K562 (cell line): ENCODE measurements around the gene DOK7. TPM values are rescaled to one million over a fixed set of nuclear protein-coding genes. Genes with fewer than 3 reads are reported as not detected.

Source experiments
- ATAC-seq: fragments of 200-7000 bp; cut with Tn5 transposase; 3 replicates; pipeline ENCODE4 v1.9.1; 2020; ENCODE audit warnings: moderate library complexity
- BruUV-seq: library from RNA; stranded (reverse); fragments of 400-500 nt; replicated peaks from 2 replicates; lab custom pipeline; 2021; lab: Mats Ljungman, UMichigan
- CTCF ChIA-PET: fragments of 300-600 bp; formaldehyde crosslinking; extraction: SDS; loops from one replicate; lab custom pipeline; 2021; ENCODE audit warnings: low intra/inter-chr PET ratio; lab: Yijun Ruan, JAX
- POLR2A ChIA-PET: fragments of 300-600, 350-650 bp; sonication (Branson Sonifier 250); formaldehyde crosslinking; extraction: SDS; loops from one replicate; lab custom pipeline; 2021; ENCODE audit warnings: antibody characterized with exemption, inconsistent platforms; lab: Yijun Ruan, JAX
- DNase-seq, 4 experiments: peaks; one replicate each; pipeline versions ENCODE4 v3.0.0 to v3.0.0-alpha.2; 2011 to 2018; ENCODE audit warnings: low spot score in 3 of 4, mixed read lengths in 3 of 4; ENCODE audit errors: extremely low read depth in 1 of 4
- FAIRE-seq: peaks from 2 replicates; lab custom pipeline; 2011; peaks lifted over from hg19 to GRCh38; lab: Jason Lieb, UNC
- H2AFZ ChIP-seq: 2 replicates; pipeline ENCODE4 v1.6.0; 2011; ENCODE audit warnings: low read depth, low read length, control low read depth, inconsistent platforms
- H3K27ac ChIP-seq: fragments of 200-600 bp; 3 replicates; pipeline ENCODE4 v1.8.0; 2011; ENCODE audit warnings: low read depth, mild to moderate bottlenecking, control low read depth, inconsistent platforms, low read length, moderate library complexity, mixed read lengths; ENCODE audit errors: extremely low read depth
- H3K27me3 ChIP-seq, 2 experiments: fragments of 300-600 bp in 1 of 2; 2 replicates in 1 of 2; 3 replicates in 1 of 2; pipeline versions ENCODE4 v1.6.0 to v1.8.0; 2011; ENCODE audit warnings: inconsistent platforms in 2 of 2, low read length in 2 of 2, mild to moderate bottlenecking in 1 of 2, mixed read lengths in 1 of 2, moderate library complexity in 1 of 2; ENCODE audit not compliant: control insufficient read depth in 2 of 2, insufficient read depth in 2 of 2
- H3K36me3 ChIP-seq: fragments of 300-600 bp; 3 replicates; pipeline ENCODE4 v1.8.0; 2011; ENCODE audit warnings: mild to moderate bottlenecking, low read length, inconsistent platforms; ENCODE audit not compliant: control insufficient read depth, insufficient read depth
- H3K4me1 ChIP-seq, 2 experiments: fragments of 200-600 bp in 1 of 2; replicated peaks in 1 of 2; 2 replicates in 1 of 2; 3 replicates in 1 of 2; pipeline versions ENCODE4 v1.5.1 to v1.8.0; 2011; ENCODE audit warnings: inconsistent platforms in 2 of 2, low read length in 2 of 2, mild to moderate bottlenecking in 1 of 2, mixed read lengths in 1 of 2, moderate library complexity in 1 of 2; ENCODE audit not compliant: control insufficient read depth in 2 of 2, insufficient read depth in 2 of 2
- H3K4me2 ChIP-seq: 2 replicates; pipeline ENCODE4 v1.6.1; 2011; ENCODE audit warnings: low read length, control low read depth, inconsistent platforms, mixed read lengths; ENCODE audit not compliant: insufficient read depth
- H3K4me3 ChIP-seq: fragments of 200-600 bp; sonication (generic), shearing (Covaris generic); 2 replicates; pipeline ENCODE4 v1.5.1; 2016; ENCODE audit warnings: control low read depth, inconsistent platforms
- H3K79me2 ChIP-seq: fragments of 200-600 bp; 3 replicates; pipeline ENCODE4 v1.8.0; 2011; ENCODE audit warnings: low read length, inconsistent platforms; ENCODE audit not compliant: control insufficient read depth, insufficient read depth
- H3K9ac ChIP-seq, 2 experiments: 2 replicates each; pipeline versions ENCODE4 v1.6.0 to v1.6.1; 2011; ENCODE audit warnings: low read depth in 2 of 2, low read length in 2 of 2, control low read depth in 1 of 2, inconsistent platforms in 1 of 2, mild to moderate bottlenecking in 1 of 2, mixed read lengths in 1 of 2; ENCODE audit not compliant: insufficient read depth in 1 of 2
- H3K9me1 ChIP-seq: one replicate; pipeline ENCODE4 v1.6.0; 2011; ENCODE audit warnings: inconsistent platforms, mild to moderate bottlenecking, low read length, moderate library complexity; ENCODE audit not compliant: control insufficient read depth, insufficient read depth
- H3K9me3 ChIP-seq: replicated peaks from 2 replicates; pipeline ENCODE4 v1.5.1; 2011; ENCODE audit warnings: low read depth, low read length, inconsistent platforms; ENCODE audit not compliant: control insufficient read depth, insufficient read depth
- H4K20me1 ChIP-seq: replicated peaks from 2 replicates; pipeline ENCODE4 v1.6.1; 2011; ENCODE audit warnings: low read length, inconsistent platforms, mixed read lengths; ENCODE audit not compliant: control insufficient read depth, insufficient read depth
- BHLHE40 ChIP-seq: IDR thresholded peaks from 2 replicates; pipeline ENCODE4 v1.6.1; 2011; ENCODE audit warnings: low read length, improper control_type of control experiment
- BMI1 ChIP-seq: fragments of 150-350 bp; IDR thresholded peaks from 2 replicates; pipeline ENCODE4 v1.6.1; 2014; ENCODE audit warnings: low read length
- CHD2 ChIP-seq: IDR thresholded peaks from 2 replicates; pipeline ENCODE4 v1.6.1; 2011; ENCODE audit warnings: low read depth, low read length
- COPS2 ChIP-seq: fragments of 450-650 bp; conservative IDR thresholded peaks from 2 replicates; pipeline ENCODE4 v1.6.1; 2016; ENCODE audit warnings: mild to moderate bottlenecking, moderate library complexity
- CREB3 ChIP-seq: fragments of 450-650 bp; conservative IDR thresholded peaks from 2 replicates; pipeline ENCODE4 v1.6.1; 2016; ENCODE audit warnings: missing genetic modification characterization, low read depth, mild to moderate bottlenecking, missing compliant biosample characterization, moderate library complexity
- ELF2 ChIP-seq: fragments of 250-450 bp; sonication (Bioruptor Pico); IDR thresholded peaks from 2 replicates; pipeline ENCODE4 v1.5.0; 2021; ENCODE audit warnings: mild to moderate bottlenecking
- MAZ ChIP-seq, 2 experiments: fragments of 450-650 bp in 1 of 2; sonication (generic) in 1 of 2; formaldehyde crosslinking; IDR thresholded peaks in 1 of 2; conservative IDR thresholded peaks in 1 of 2; 2 replicates each; pipeline versions ENCODE4 v1.4.0 to v1.5.0; 2020; ENCODE audit warnings: mild to moderate bottlenecking in 1 of 2, missing genetic modification reagents in 1 of 2
- NCOA2 ChIP-seq, 2 experiments: fragments of 450-650 bp; IDR thresholded peaks; 2 replicates each; pipeline ENCODE4 v1.6.1; 2018; ENCODE audit warnings: mild to moderate bottlenecking in 2 of 2, moderate library complexity in 1 of 2; ENCODE audit not compliant: partially characterized antibody in 2 of 2
- PRDM10 ChIP-seq: fragments of 450-650 bp; IDR thresholded peaks from 2 replicates; pipeline ENCODE4 v1.6.1; 2018; ENCODE audit not compliant: partially characterized antibody
- PYGO2 ChIP-seq: fragments of 450-650 bp; IDR thresholded peaks from 2 replicates; pipeline ENCODE4 v1.6.1; 2016; ENCODE audit warnings: mild to moderate bottlenecking, missing genetic modification characterization, moderate library complexity, missing compliant biosample characterization
- RBBP5 ChIP-seq: fragments of 200-600 bp; sonication (generic); IDR thresholded peaks from 2 replicates; pipeline ENCODE4 v1.6.1; 2012; ENCODE audit warnings: borderline replicate concordance, mild to moderate bottlenecking, low read length, control low read depth, inconsistent platforms; ENCODE audit not compliant: insufficient read depth, poor library complexity, severe bottlenecking
- SAFB ChIP-seq: fragments of 200-400 bp; formaldehyde crosslinking; IDR thresholded peaks from 2 replicates; pipeline ENCODE4 v1.6.1; 2017; ENCODE audit warnings: low read depth, low read length, borderline replicate concordance
- SMARCA5 ChIP-seq: fragments of 450-650 bp; IDR thresholded peaks from 2 replicates; pipeline ENCODE4 v1.6.1; 2016
- TAF1 ChIP-seq: IDR thresholded peaks from 2 replicates; pipeline ENCODE4 v1.6.1; 2011; ENCODE audit warnings: mild to moderate bottlenecking, low read length, moderate library complexity; ENCODE audit not compliant: insufficient read depth, control insufficient read depth, severe bottlenecking; ENCODE audit errors: extremely low read depth
- ZNF121 ChIP-seq: sonication (generic); formaldehyde crosslinking; conservative IDR thresholded peaks from 2 replicates; pipeline ENCODE4 v1.8.0; 2022; ENCODE audit warnings: missing genetic modification reagents
- ZNF57 ChIP-seq: fragments of 450-650 bp; formaldehyde crosslinking; IDR thresholded peaks from 2 replicates; pipeline ENCODE4 v1.4.0; 2020; ENCODE audit warnings: mild to moderate bottlenecking, moderate library complexity
- ZNF785 ChIP-seq: fragments of 250-450 bp; sonication (Bioruptor Pico); IDR thresholded peaks from 2 replicates; pipeline ENCODE4 v1.4.0; 2020; ENCODE audit warnings: mild to moderate bottlenecking
- WGBS: fragments of 100-300 bp; shearing (Covaris generic); methylation state at CpG from one replicate; pipeline ENCODE4 v1.1.6; 2016; ENCODE audit warnings: low coverage, mixed read lengths; ENCODE audit not compliant: insufficient coverage; ENCODE audit errors: missing lambda C conversion rate; 5-methylcytosine and 5-hydroxymethylcytosine counted together
- in situ Hi-C: fragments of 300-500 bp; cut with MboI; formaldehyde crosslinking; loops from 4 replicates; pipeline ENCODE4 v1.15.0; 2018; ENCODE audit warnings: inconsistent platforms, mixed read lengths
- intact Hi-C: fragments of 100-400 bp; cut with micrococcal nuclease; formaldehyde crosslinking; loops from 2 replicates; pipeline ENCODE4 v1.14.2; 2022
- polyA plus RNA-seq, 8 experiments: library from polyadenylated mRNA; depleted of rRNA in 4 of 8; stranded (reverse) in 5 of 8; unstranded in 3 of 8; fragments of >200 nt; fragmentation: Nextera tagmentation in 2 of 8; fragmentation: Illumina TruSeq in 1 of 8; extraction: Ambion mirVana in 2 of 8; extraction: Trizol in 1 of 8; gene quantifications; 2 replicates each; pipeline versions ENCODE4 v1.2.1 to v1.2.3, GENCODE V29; 2011 to 2014; ENCODE audit warnings: inconsistent platforms in 1 of 8, missing spikeins in 1 of 8
- total RNA-seq, 7 experiments: library from RNA; depleted of rRNA in 6 of 7; stranded (reverse); fragments of >200 nt in 6 of 7; fragmentation: Illumina TruSeq in 2 of 7; extraction: Trizol in 2 of 7; gene quantifications; 2 replicates each; pipeline versions ENCODE4 v1.2.1 to v1.2.3, GENCODE V29; 2011 to 2021; ENCODE audit warnings: low replicate concordance in 1 of 7

Gene DOK7
- total and polyA plus RNA-seq, 9 of the 15 experiments (the other 6 are each of a cell fraction or from before 2014, with no cell fraction given) = not detected

GRCh38 chr4:3481783-3482393 is 18.8 kb downstream of the DOK7 start:
- WGBS = 7% methylated on average over 16 of the region's 19 CpGs
- TF ChIP-seq ZNF57 (CRISPR knock-in tag) (no peak), CHD2 (no peak), SMARCA5 (no peak), SAFB (no peak), BHLHE40 (no peak), BMI1 (no peak), COPS2 (no peak), ZNF785 (CRISPR knock-in tag) (no peak), NCOA2 (IDR thresholded peaks at IDR 0.05; ENCODE audit: partially characterized antibody in 2 of 2) (no peak), PRDM10 (no peak), TAF1 (no peak), MAZ (CRISPR knock-in tag; conservative IDR thresholded peaks at IDR 0.05 in 1 of 2, IDR thresholded peaks at IDR 0.05 in 1 of 2) (no peak), CREB3 (no peak), RBBP5 (no peak), ELF2 (no peak), PYGO2 (tag) (no peak), ZNF121 (no peak)

More at GRCh38 chr4:3481783-3482393, 18.8 kb downstream of the DOK7 start:
- no peak overlapping the region for H3K4me2 ChIP-seq
- H3K4me3 ChIP-seq = no peak overlapping the region
- H3K27me3 ChIP-seq = peaks cover 30 to 84% of the 10 kb centered on the region in 2 experiments; a peak in 4 of 5 replicates
- no peak overlapping the region for H3K27ac ChIP-seq
- H3K9me3 ChIP-seq = no peaks in the 10 kb centered on the region
- H4K20me1 ChIP-seq = peaks cover 8% of the 10 kb centered on the region; the same call in 1 of the 2 replicates
- no peaks in the 10 kb centered on the region for H3K9me1 ChIP-seq
- H3K79me2 ChIP-seq = no peaks in the 10 kb centered on the region
- ChIA-PET CTCF (no interaction called here), POLR2A (interaction anchor here (0.7 to 1.0 kb wide), 4 partner anchors 10 to 240 kb away, joined by 3 read pairs; no protein-coding TSS in a partner anchor)
- no peak overlapping the region for H3K9ac ChIP-seq
- no peak for FAIRE-seq
- no peak overlapping the region for H2AFZ ChIP-seq
- ATAC-seq = no peak
- H3K36me3 ChIP-seq = no peaks in the 10 kb centered on the region
- BruUV-seq = no TSS peak
- intact Hi-C loops (no loop called here), in situ Hi-C loops (no loop called here)
- peaks cover 0 to 55% of the 10 kb centered on the region in 2 experiments; a peak in 2 of 5 replicates for H3K4me1 ChIP-seq
- DNase-seq = no peak
